ENCODE results near the gene CEP55.

GRCh38 chr10:93494494-93494893, 1.9 kb upstream of the CEP55 start:
- TF ChIP-seq CTCF (IDR thresholded peaks at IDR 0.05; ENCODE audit: insufficient read depth, low read depth, low read length) (no peak), EZH2 (IDR thresholded peaks at IDR 0.05; ENCODE audit: insufficient read depth, low read length) (no peak)

Data from astrocyte (in vitro differentiated cells and primary cell).